ENCODE data around the gene TYW1B. TPM values are rescaled to one million over a fixed set of nuclear protein-coding genes. Genes with fewer than 3 reads are reported as not detected.
"Not testable (repeated sequence)": the region's sequence is repeated elsewhere in the genome, so short reads cannot be mapped to it uniquely, and the experiment has no call there.

The TYW1B gene
- total RNA-seq, 3 donors from 2014 or later: 2.3 to 6.2 (median 3.2) TPM

- not testable (repeated sequence) for DNase-seq; H3K4me3 Mint-ChIP-seq; H3K9me3 Mint-ChIP-seq; H3K27me3 Mint-ChIP-seq (ENCODE audit: low read depth); ATAC-seq; H3K4me1 Mint-ChIP-seq (ENCODE audit: low read depth)
- H3K36me3 Mint-ChIP-seq (ENCODE audit: insufficient read depth): peaks cover 28% of the 10 kb centered on the region
These were observed 151.8 kb downstream of the TYW1B start for GRCh38 chr7:72676086-72676690.

- peaks cover 26% of the 10 kb centered on the region for H3K36me3 Mint-ChIP-seq (ENCODE audit: insufficient read depth)
- DNase-seq; H3K9me3 Mint-ChIP-seq; H3K4me1 Mint-ChIP-seq (ENCODE audit: low read depth); H3K4me3 Mint-ChIP-seq; H3K27me3 Mint-ChIP-seq (ENCODE audit: low read depth); ATAC-seq: not testable (repeated sequence)
These were observed 152.3 kb downstream of the TYW1B start for GRCh38 chr7:72675686-72676085.

- H3K9me3 Mint-ChIP-seq: no peaks in the 10 kb centered on the region
- H3K4me1 Mint-ChIP-seq (ENCODE audit: low read depth): no peaks in the 10 kb centered on the region
- peaks cover 19% of the 10 kb centered on the region for H3K36me3 Mint-ChIP-seq (ENCODE audit: insufficient read depth)
- no peak for ATAC-seq
- H3K27me3 Mint-ChIP-seq (ENCODE audit: low read depth): no peaks in the 10 kb centered on the region
- H3K4me3 Mint-ChIP-seq: no peak overlapping the region
- DNase-seq: no peak
These were observed 153.6 kb downstream of the TYW1B start for GRCh38 chr7:72674394-72674793.

DNA sequence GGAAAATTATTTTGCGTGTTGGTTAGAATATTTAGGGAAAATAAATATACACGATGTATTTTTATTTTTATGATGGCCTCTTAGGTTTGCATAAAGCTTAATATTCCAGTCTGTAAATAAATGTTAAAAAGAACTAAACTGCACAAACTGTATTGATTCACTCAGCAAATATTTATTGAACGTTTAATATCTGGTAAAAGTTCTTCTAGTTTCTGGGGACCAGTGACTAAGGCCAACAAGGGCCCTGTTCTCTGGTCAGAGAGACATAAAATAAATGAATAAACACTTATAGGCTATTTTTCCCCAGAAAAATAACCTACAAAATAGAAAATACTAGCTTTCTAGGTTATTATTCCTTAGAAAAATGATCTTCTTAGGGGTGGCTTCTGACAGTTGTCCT, 157.2 kb downstream of the TYW1B start:
- not testable (repeated sequence) for ATAC-seq; DNase-seq; H3K4me1 Mint-ChIP-seq (ENCODE audit: low read depth); H3K9me3 Mint-ChIP-seq; H3K27me3 Mint-ChIP-seq (ENCODE audit: low read depth); H3K4me3 Mint-ChIP-seq
- H3K36me3 Mint-ChIP-seq (ENCODE audit: insufficient read depth): peaks cover 12% of the 10 kb centered on the region

DNA sequence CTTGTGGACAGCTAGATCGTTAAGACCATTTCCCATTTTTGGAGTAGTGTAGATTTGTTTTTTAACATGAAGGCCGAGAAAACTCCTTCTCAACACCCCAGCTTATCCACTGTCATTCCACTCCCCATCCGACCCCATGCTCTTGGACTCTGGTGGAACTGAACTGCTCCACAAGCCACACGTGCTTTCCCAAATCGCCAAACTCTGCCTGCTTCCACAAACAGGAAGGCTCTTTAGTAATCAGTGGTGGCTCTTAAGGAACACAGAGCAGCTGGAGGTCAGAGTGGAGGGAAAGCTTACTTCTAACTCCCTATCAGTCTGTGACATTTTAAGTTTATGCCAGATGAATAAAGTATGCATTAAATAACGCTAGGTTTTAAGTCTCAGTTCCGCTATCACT, 159.6 kb downstream of the TYW1B start:
- H3K27me3 Mint-ChIP-seq (ENCODE audit: low read depth); DNase-seq; H3K9me3 Mint-ChIP-seq; ATAC-seq; H3K4me1 Mint-ChIP-seq (ENCODE audit: low read depth); H3K4me3 Mint-ChIP-seq: not testable (repeated sequence)
- peaks cover 18% of the 10 kb centered on the region for H3K36me3 Mint-ChIP-seq (ENCODE audit: insufficient read depth)

DNA sequence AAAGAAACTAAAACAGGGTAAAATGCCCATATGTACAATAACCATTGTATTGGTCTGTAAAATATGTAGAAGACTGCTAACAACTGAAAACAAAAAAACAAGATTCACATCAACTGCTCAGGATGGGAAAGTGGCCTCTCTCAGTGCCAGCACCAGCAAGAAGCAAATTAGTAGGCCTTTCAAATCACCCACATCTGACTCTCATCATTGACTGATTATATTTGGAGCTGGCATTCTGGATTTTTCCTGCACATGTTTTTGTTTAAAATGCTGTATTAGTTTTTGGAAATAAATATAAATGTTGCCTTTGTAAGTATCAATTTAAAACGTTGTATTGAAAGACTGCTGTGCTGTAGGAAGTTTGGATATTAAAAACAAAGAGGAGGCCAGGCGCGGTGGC, 161.0 kb downstream of the TYW1B start:
- not testable (repeated sequence) for H3K27me3 Mint-ChIP-seq (ENCODE audit: low read depth); H3K9me3 Mint-ChIP-seq; H3K4me3 Mint-ChIP-seq; ATAC-seq; DNase-seq; H3K4me1 Mint-ChIP-seq (ENCODE audit: low read depth)
- peaks cover 19% of the 10 kb centered on the region for H3K36me3 Mint-ChIP-seq (ENCODE audit: insufficient read depth)

GRCh38 chr7:72648574-72648973, 179.4 kb downstream of the TYW1B start:
- DNase-seq; H3K9me3 Mint-ChIP-seq; H3K27me3 Mint-ChIP-seq (ENCODE audit: low read depth); ATAC-seq; H3K4me1 Mint-ChIP-seq (ENCODE audit: low read depth); H3K4me3 Mint-ChIP-seq: not testable (repeated sequence)
- H3K36me3 Mint-ChIP-seq (ENCODE audit: insufficient read depth): peaks cover 12% of the 10 kb centered on the region

- peaks cover 13% of the 10 kb centered on the region for H3K36me3 Mint-ChIP-seq (ENCODE audit: insufficient read depth)
- H3K4me3 Mint-ChIP-seq; DNase-seq; H3K9me3 Mint-ChIP-seq; H3K4me1 Mint-ChIP-seq (ENCODE audit: low read depth); ATAC-seq; H3K27me3 Mint-ChIP-seq (ENCODE audit: low read depth): not testable (repeated sequence)
These were observed 184.3 kb downstream of the TYW1B start for GRCh38 chr7:72643708-72644107.

DNA sequence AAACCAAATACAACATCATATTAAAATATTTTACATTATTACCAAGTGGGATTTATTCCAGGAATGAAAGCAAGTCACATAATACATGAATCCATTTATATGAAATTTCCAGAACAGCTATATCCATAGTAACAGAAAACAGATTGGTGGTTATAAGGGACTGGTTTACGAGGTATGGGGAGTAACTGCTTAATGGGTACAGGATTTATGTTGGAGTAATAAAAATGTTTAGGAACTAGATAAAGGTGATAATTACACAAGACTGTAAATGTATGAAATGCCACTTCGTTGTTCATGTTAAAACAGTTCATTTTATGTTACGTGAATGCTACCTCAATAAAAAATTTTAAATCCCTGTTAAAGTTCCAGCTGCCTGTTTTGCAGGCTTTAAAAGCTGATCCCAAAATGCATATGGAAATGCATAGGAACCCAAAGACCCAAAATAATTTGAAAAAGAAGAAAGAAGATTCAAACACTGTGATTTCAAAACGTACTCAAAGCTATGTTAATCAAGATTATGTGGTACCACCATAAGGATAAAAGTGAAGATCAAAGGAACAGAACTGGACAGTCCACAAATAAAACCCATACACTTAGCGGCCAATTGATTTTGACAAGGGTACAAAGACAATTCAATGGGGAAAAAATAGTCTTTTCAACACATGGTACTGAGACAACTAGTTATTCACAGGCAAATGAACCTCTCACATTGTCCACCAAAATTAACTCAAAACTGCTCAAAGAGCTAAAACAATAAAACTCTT, 186.3 kb downstream of the TYW1B start:
- not testable (repeated sequence) for H3K9me3 Mint-ChIP-seq; ATAC-seq; H3K27me3 Mint-ChIP-seq (ENCODE audit: low read depth); H3K4me3 Mint-ChIP-seq; DNase-seq; H3K4me1 Mint-ChIP-seq (ENCODE audit: low read depth); H3K36me3 Mint-ChIP-seq (ENCODE audit: insufficient read depth)

DNA sequence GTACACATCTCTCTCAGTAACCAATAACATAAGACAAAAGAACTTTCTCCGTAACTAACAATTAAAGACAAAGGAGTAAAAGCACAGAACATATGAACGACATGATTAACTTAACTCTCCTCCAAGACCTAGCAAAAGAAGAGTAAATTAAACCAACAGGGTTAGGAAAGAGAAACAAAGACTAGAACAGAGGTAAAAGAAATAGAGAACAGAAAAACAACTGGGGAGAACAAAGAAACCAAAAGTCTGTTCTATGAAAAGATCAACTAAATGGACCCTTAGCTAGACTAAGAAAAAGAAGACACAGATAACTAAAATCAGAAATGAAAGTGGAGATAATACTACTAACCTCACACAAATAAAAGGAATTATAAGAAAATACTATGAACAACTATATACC, 187.3 kb downstream of the TYW1B start:
- not testable (repeated sequence) for DNase-seq; H3K9me3 Mint-ChIP-seq; H3K4me3 Mint-ChIP-seq; H3K27me3 Mint-ChIP-seq (ENCODE audit: low read depth); H3K36me3 Mint-ChIP-seq (ENCODE audit: insufficient read depth); H3K4me1 Mint-ChIP-seq (ENCODE audit: low read depth); ATAC-seq

GRCh38 chr7:72635273-72635908, 192.6 kb downstream of the TYW1B start:
- DNase-seq; H3K4me3 Mint-ChIP-seq; H3K36me3 Mint-ChIP-seq (ENCODE audit: insufficient read depth); H3K4me1 Mint-ChIP-seq (ENCODE audit: low read depth); H3K9me3 Mint-ChIP-seq; ATAC-seq; H3K27me3 Mint-ChIP-seq (ENCODE audit: low read depth): not testable (repeated sequence)

DNA sequence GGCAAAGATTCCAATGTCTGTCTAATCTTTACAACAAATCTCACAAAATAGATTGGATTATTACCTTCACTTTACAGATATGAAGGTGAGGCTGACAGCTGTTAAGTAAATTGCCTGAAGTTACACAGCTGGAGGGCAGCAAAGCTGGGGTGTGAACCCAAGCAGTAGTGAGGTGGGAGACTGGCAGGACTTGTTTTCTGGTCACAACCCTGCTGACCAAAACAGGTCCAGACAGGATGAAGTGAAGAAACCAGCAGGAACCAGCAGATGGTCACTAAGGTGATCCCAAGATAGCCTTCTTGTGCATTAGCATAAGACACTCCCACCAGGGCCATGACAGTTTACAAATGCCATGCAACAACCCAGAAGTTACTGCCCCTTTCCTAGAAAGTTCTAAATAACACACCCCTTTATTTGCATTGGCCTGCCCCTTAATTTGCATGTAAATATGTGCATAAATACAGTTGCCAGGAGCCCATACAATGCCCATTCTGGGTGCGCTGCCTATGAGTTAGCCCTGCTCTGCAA, 195.2 kb downstream of the TYW1B start:
- not testable (repeated sequence) for H3K4me3 Mint-ChIP-seq; H3K9me3 Mint-ChIP-seq; H3K27me3 Mint-ChIP-seq (ENCODE audit: low read depth); H3K4me1 Mint-ChIP-seq (ENCODE audit: low read depth); ATAC-seq; H3K36me3 Mint-ChIP-seq (ENCODE audit: insufficient read depth); DNase-seq

DNA sequence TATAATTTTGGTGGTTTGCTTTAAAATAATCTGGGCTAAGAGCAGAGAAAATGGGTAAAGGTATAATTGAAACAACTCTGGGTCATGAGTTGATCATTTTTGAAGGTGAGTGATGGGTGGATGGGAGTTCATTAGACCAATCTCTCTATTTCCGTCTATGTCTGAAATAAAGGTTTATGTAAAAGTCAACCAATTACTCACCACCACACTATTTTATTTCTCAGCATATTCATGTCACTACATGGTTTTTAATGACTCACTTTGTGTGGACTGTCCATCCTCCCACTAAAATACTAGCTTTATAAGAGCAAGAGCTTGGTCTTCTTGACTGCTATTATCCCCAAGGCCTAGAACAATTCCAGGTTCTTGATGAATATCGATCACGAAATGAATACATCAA, 199.6 kb downstream of the TYW1B start:
- not testable (repeated sequence) for H3K27me3 Mint-ChIP-seq (ENCODE audit: low read depth); H3K36me3 Mint-ChIP-seq (ENCODE audit: insufficient read depth); H3K4me1 Mint-ChIP-seq (ENCODE audit: low read depth); H3K4me3 Mint-ChIP-seq; ATAC-seq; H3K9me3 Mint-ChIP-seq; DNase-seq

- not testable (repeated sequence) for DNase-seq; H3K27me3 Mint-ChIP-seq (ENCODE audit: low read depth); H3K4me1 Mint-ChIP-seq (ENCODE audit: low read depth); H3K4me3 Mint-ChIP-seq; ATAC-seq; H3K9me3 Mint-ChIP-seq
- H3K36me3 Mint-ChIP-seq (ENCODE audit: insufficient read depth): peaks cover 14% of the 10 kb centered on the region
These were observed 201.5 kb downstream of the TYW1B start for GRCh38 chr7:72626428-72627011.
